ENCODE results near the gene CNPPD1.

DNA sequence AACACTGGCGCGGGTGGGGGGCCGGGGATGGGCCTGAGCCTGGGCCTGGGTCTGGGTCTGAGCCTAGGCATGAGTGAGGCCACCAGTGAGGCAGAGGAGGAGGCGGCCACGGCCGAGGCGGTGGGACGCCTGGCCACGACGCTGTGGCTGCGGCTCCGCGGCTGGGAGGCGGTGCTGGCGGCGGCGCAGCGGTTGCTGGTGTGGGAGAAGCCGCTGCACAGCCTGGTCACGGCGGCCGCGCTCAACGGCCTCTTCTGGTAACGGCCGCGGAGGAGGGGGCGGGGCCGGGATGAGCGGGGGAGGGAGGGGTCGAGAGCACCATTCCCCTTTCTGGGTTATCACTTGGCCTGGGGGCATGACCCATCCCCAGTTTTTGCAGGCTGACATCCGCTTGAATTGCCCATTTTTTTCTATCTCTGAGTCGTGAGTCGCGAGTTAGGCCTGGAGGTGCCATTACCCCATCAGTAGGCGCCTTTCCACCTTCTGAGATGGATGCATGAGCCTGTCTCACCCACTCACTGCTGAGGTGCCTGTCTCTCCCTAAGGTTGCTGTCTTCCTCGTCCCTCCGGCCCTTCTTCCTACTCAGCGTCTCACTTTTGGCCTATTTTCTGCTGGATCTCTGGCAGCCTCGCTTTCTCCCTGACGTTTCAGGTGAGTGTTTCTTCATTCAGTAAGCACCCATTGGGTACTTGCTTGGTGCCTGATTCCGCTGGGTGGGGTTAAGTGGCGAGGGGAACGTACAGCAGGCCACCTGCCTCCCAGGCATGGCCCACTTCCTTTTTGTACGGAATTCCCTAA, 1.9 kb upstream of the CNPPD1 start:
- TF ChIP-seq, protein P1, sequence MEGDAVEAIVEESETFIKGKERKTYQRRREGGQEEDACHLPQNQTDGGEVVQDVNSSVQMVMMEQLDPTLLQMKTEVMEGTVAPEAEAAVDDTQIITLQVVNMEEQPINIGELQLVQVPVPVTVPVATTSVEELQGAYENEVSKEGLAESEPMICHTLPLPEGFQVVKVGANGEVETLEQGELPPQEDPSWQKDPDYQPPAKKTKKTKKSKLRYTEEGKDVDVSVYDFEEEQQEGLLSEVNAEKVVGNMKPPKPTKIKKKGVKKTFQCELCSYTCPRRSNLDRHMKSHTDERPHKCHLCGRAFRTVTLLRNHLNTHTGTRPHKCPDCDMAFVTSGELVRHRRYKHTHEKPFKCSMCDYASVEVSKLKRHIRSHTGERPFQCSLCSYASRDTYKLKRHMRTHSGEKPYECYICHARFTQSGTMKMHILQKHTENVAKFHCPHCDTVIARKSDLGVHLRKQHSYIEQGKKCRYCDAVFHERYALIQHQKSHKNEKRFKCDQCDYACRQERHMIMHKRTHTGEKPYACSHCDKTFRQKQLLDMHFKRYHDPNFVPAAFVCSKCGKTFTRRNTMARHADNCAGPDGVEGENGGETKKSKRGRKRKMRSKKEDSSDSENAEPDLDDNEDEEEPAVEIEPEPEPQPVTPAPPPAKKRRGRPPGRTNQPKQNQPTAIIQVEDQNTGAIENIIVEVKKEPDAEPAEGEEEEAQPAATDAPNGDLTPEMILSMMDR (IDR thresholded peaks at IDR 0.05) = no peak
- no peak for TF ChIP-seq EP300 (IDR thresholded peaks at IDR 0.05)
